IMR-90 (cell line): Measurements from ENCODE around the gene MTUS2. TPM values are rescaled to one million over a fixed set of nuclear protein-coding genes. Genes with fewer than 3 reads are reported as not detected.
"Not testable (repeated sequence)": the region's sequence is repeated elsewhere in the genome, so short reads cannot be mapped to it uniquely, and the experiment has no call there.

ENCODE experiments used
- ATAC-seq: fragments of 200-7000 bp; cut with Tn5 transposase; 2 replicates; pipeline ENCODE4 v1.9.1; 2020; ENCODE audit warnings: low read depth, mild to moderate bottlenecking, moderate library complexity
- BruUV-seq: library from RNA; stranded (reverse); fragments of 400-500 nt; replicated peaks from 2 replicates; lab custom pipeline; 2021; lab: Mats Ljungman, UMichigan
- CTCF ChIA-PET: fragments of 300-600 bp; formaldehyde crosslinking; extraction: SDS; loops from one replicate; lab custom pipeline; 2021; ENCODE audit warnings: antibody characterized with exemption; lab: Yijun Ruan, JAX
- POLR2A ChIA-PET: fragments of 300-600 bp; sonication (Branson Sonifier 250); formaldehyde crosslinking; loops from one replicate; lab custom pipeline; 2022; ENCODE audit warnings: antibody characterized with exemption; ENCODE audit not compliant: unreplicated experiment; lab: Charles Lee
- DNase-seq: peaks from one replicate; pipeline ENCODE4 v3.0.0; 2013
- H2AFZ ChIP-seq: replicated peaks from 2 replicates; pipeline ENCODE3; 2013; ENCODE audit warnings: low read length, mild to moderate bottlenecking; ENCODE audit not compliant: poor library complexity
- H2AK5ac ChIP-seq: 2 replicates; pipeline ENCODE4 v1.6.1; 2013; ENCODE audit warnings: low read depth, low read length, inconsistent platforms
- H2AK9ac ChIP-seq: replicated peaks from 2 replicates; pipeline ENCODE3; 2013; ENCODE audit warnings: mild to moderate bottlenecking, low read depth, low read length, moderate library complexity; ENCODE audit not compliant: poor library complexity
- H2BK120ac ChIP-seq: 2 replicates; pipeline ENCODE4 v1.6.1; 2013; ENCODE audit warnings: low read depth, low read length, inconsistent platforms
- H2BK15ac ChIP-seq: 3 replicates; pipeline ENCODE4 v1.6.1; 2013; ENCODE audit warnings: low read depth, low read length, inconsistent platforms
- H2BK20ac ChIP-seq: 2 replicates; pipeline ENCODE4 v1.6.1; 2013; ENCODE audit warnings: low read depth, mild to moderate bottlenecking, inconsistent platforms, low read length, moderate library complexity
- H2BK5ac ChIP-seq: 2 replicates; pipeline ENCODE4 v1.6.1; 2013; ENCODE audit warnings: mild to moderate bottlenecking, low read depth, low read length, inconsistent platforms; ENCODE audit not compliant: poor library complexity, severe bottlenecking
- H3K14ac ChIP-seq: replicated peaks from 2 replicates; pipeline ENCODE4 v1.6.1; 2013; ENCODE audit warnings: low read depth, low read length, inconsistent platforms
- H3K18ac ChIP-seq: 2 replicates; pipeline ENCODE4 v1.6.1; 2013; ENCODE audit warnings: low read depth, low read length, control low read depth
- H3K23ac ChIP-seq: 2 replicates; pipeline ENCODE4 v1.6.1; 2013; ENCODE audit warnings: low read depth, low read length, inconsistent platforms
- H3K27ac ChIP-seq: 2 replicates; pipeline ENCODE4 v1.5.1; 2013; ENCODE audit warnings: mild to moderate bottlenecking, control low read depth, low read length; ENCODE audit not compliant: insufficient read depth
- H3K27me3 ChIP-seq: 2 replicates; pipeline ENCODE4 v1.6.1; 2013; ENCODE audit warnings: low read length; ENCODE audit not compliant: control insufficient read depth, insufficient read depth
- H3K36me3 ChIP-seq: 2 replicates; pipeline ENCODE4 v1.6.1; 2013; ENCODE audit warnings: low read length, mixed read lengths; ENCODE audit not compliant: control insufficient read depth, insufficient read depth
- H3K4ac ChIP-seq: 2 replicates; pipeline ENCODE4 v1.6.1; 2013; ENCODE audit warnings: low read depth, low read length, inconsistent platforms
- H3K4me1 ChIP-seq: 2 replicates; pipeline ENCODE4 v1.6.1; 2013; ENCODE audit warnings: low read length, mixed read lengths; ENCODE audit not compliant: control insufficient read depth, insufficient read depth
- H3K4me2 ChIP-seq: 2 replicates; pipeline ENCODE4 v1.6.1; 2013; ENCODE audit warnings: low read depth, mild to moderate bottlenecking, control low read depth, low read length, moderate library complexity
- H3K4me3 ChIP-seq: 2 replicates; pipeline ENCODE4 v1.5.1; 2013; ENCODE audit warnings: low read depth, mild to moderate bottlenecking, control low read depth, low read length, moderate library complexity; ENCODE audit not compliant: insufficient read depth
- H3K56ac ChIP-seq: 2 replicates; pipeline ENCODE4 v1.6.1; 2013; ENCODE audit warnings: low read length, inconsistent platforms; ENCODE audit not compliant: insufficient read depth; ENCODE audit errors: extremely low read depth
- H3K79me1 ChIP-seq, 2 experiments: 2 replicates each; pipeline ENCODE4 v1.6.1; 2013; ENCODE audit warnings: low read length in 2 of 2, inconsistent platforms in 1 of 2, low read depth in 1 of 2
- H3K9ac ChIP-seq: 2 replicates; pipeline ENCODE4 v1.6.1; 2013; ENCODE audit warnings: low read depth, low read length, control low read depth
- H3K9me1 ChIP-seq: 2 replicates; pipeline ENCODE4 v1.6.1; 2013; ENCODE audit warnings: low read length, inconsistent platforms; ENCODE audit not compliant: insufficient read depth
- H3K9me3 ChIP-seq: 2 replicates; pipeline ENCODE4 v1.6.1; 2013; ENCODE audit warnings: low read length; ENCODE audit not compliant: control insufficient read depth, insufficient read depth
- H4K20me1 ChIP-seq: 2 replicates; pipeline ENCODE4 v1.6.1; 2013; ENCODE audit warnings: low read length, inconsistent platforms; ENCODE audit not compliant: insufficient read depth
- H4K5ac ChIP-seq: 2 replicates; pipeline ENCODE4 v1.6.1; 2013; ENCODE audit warnings: mild to moderate bottlenecking, low read depth, low read length, control low read depth
- H4K8ac ChIP-seq, 2 experiments: 2 replicates each; pipeline ENCODE4 v1.6.1; 2013; ENCODE audit warnings: low read depth in 2 of 2, low read length in 2 of 2, control low read depth in 1 of 2, inconsistent platforms in 1 of 2
- H4K91ac ChIP-seq: 2 replicates; pipeline ENCODE4 v1.6.1; 2013; ENCODE audit warnings: low read depth, low read length, inconsistent platforms; ENCODE audit not compliant: insufficient read depth
- BHLHE40 ChIP-seq: fragments of 150-350 bp; IDR thresholded peaks from 2 replicates; pipeline ENCODE4 v1.6.1; 2016; ENCODE audit warnings: mild to moderate bottlenecking, low read depth, low read length
- NFE2L2 ChIP-seq: fragments of 150-350 bp; IDR thresholded peaks from 2 replicates; pipeline ENCODE4 v1.6.1; 2016; ENCODE audit warnings: low read depth, mild to moderate bottlenecking, low read length
- WGBS, 2 experiments: methylation state at CpG; one replicate each; pipeline versions ENCODE4 v1.1.5 to v1.1.7; 2013; ENCODE audit warnings: missing lambda C conversion rate in 2 of 2; ENCODE audit not compliant: insufficient read length in 1 of 2; ENCODE audit errors: extremely low coverage in 2 of 2; 5-methylcytosine and 5-hydroxymethylcytosine counted together
- dilution Hi-C: fragments of 300-500 bp; cut with HindIII; formaldehyde crosslinking; loops from one replicate; pipeline ENCODE4 v1.14.3; 2018; ENCODE audit warnings: low sequenced_read_pairs; ENCODE audit not compliant: unreplicated experiment
- in situ Hi-C: fragments of 300-500 bp; cut with MboI; formaldehyde crosslinking; loops from 3 replicates; pipeline ENCODE4 v1.14.3; 2019; ENCODE audit warnings: low sequenced_read_pairs, inconsistent platforms, mixed read lengths
- intact Hi-C: fragments of 100-400 bp; cut with micrococcal nuclease; formaldehyde crosslinking; loops from 2 replicates; pipeline ENCODE4 v1.10.0; 2022
- polyA plus RNA-seq, 3 experiments: library from polyadenylated mRNA; depleted of rRNA; stranded (reverse); fragments of >200 nt; gene quantifications; 2 replicates each; pipeline ENCODE4 v1.2.3, GENCODE V29; 2012; ENCODE audit warnings: low replicate concordance in 1 of 3
- total RNA-seq: library from RNA; depleted of rRNA; stranded (reverse); fragments of >200 nt; gene quantifications from 2 replicates; pipeline ENCODE4 v1.2.3, GENCODE V29; 2012

MTUS2 gene
- total and polyA plus RNA-seq, 2 of the 4 experiments (the other 2 are of a cell fraction) = under 0.01 to 0.02 TPM

GRCh38 chr13:29386246-29386645 is 566.1 kb downstream of the MTUS2 start:
- DNase-seq (no peak), ATAC-seq (no peak)
- Histone ChIP-seq H3K23ac (no peak overlapping the region), H4K20me1 (no peaks in the 10 kb centered on the region), H3K9ac (no peak overlapping the region), H2AK5ac (no peak overlapping the region), H3K36me3 (no peaks in the 10 kb centered on the region), H2BK20ac (no peak overlapping the region), H3K79me1 (no peaks in the 10 kb centered on the region), H4K5ac (no peak overlapping the region), H3K18ac (no peak overlapping the region), H3K14ac (no peak overlapping the region), H3K9me1 (no peaks in the 10 kb centered on the region), H3K4me1 (no peaks in the 10 kb centered on the region), H3K4me2 (no peak overlapping the region), H3K4me3 (no peak overlapping the region), H3K27me3 (no peaks in the 10 kb centered on the region; the same call in 1 of the 2 replicates), H3K56ac (no peak overlapping the region), H2AFZ (no peak overlapping the region), H4K91ac (no peak overlapping the region), H4K8ac (no peak overlapping the region), H2BK5ac (no peak overlapping the region), H3K9me3 (no peaks in the 10 kb centered on the region), H2BK120ac (no peak overlapping the region), H3K4ac (no peak overlapping the region), H2BK15ac (no peak overlapping the region), H3K27ac (no peak overlapping the region), H2AK9ac (no peak overlapping the region)
- 20% methylated on average over 3 of the region's 3 CpGs; no CpG with 5 or more reads in 1 of the 2 experiments for WGBS, 2 experiments
- no TSS peak for BruUV-seq
- CTCF ChIA-PET = no interaction called here
- intact Hi-C loops = no loop called here
- dilution Hi-C loops = no loop called here
- no peak for TF ChIP-seq NFE2L2
- TF ChIP-seq BHLHE40 = no peak
- POLR2A ChIA-PET = no interaction called here
- in situ Hi-C loops = no loop called here

GRCh38 chr13:29390598-29390997 is 570.5 kb downstream of the MTUS2 start:
- H3K4me1 ChIP-seq, CTCF ChIA-PET: not testable (repeated sequence)

More at GRCh38 chr13:29390598-29390997, 570.5 kb downstream of the MTUS2 start:
- dilution Hi-C loops, H4K5ac ChIP-seq, H3K79me1 ChIP-seq, ATAC-seq, H3K18ac ChIP-seq, DNase-seq, H2BK120ac ChIP-seq, H2BK20ac ChIP-seq, in situ Hi-C loops, H3K4me2 ChIP-seq, H3K9ac ChIP-seq, H4K20me1 ChIP-seq, H2AK9ac ChIP-seq, intact Hi-C loops, H3K23ac ChIP-seq, H3K9me3 ChIP-seq, H3K36me3 ChIP-seq, H4K8ac ChIP-seq, H3K27ac ChIP-seq, H4K91ac ChIP-seq, H3K27me3 ChIP-seq, H2BK15ac ChIP-seq, H2AK5ac ChIP-seq, POLR2A ChIA-PET, H3K14ac ChIP-seq, H3K56ac ChIP-seq, H2AFZ ChIP-seq, H3K4ac ChIP-seq, H3K4me3 ChIP-seq, BruUV-seq, H2BK5ac ChIP-seq, H3K9me1 ChIP-seq: not testable (repeated sequence)
- 100% methylated on average over 1 of the region's 9 CpGs; no CpG with 5 or more reads in 1 of the 2 experiments for WGBS, 2 experiments
